ENCODE measurements around the gene SPTBN4. TPM values are rescaled to one million over a fixed set of nuclear protein-coding genes. Genes with fewer than 3 reads are reported as not detected.

The SPTBN4 gene
- total RNA-seq, 1 experiment from 2014 or later = 0.82 TPM

- no peak for DNase-seq
- no peaks in the 10 kb centered on the region; the same call in 1 of the 2 replicates for H3K9me3 ChIP-seq
- H3K4me1 Mint-ChIP-seq (ENCODE audit: low read depth, unreplicated experiment) = no peaks in the 10 kb centered on the region
- CTCF ChIA-PET = interaction anchor here (0.7 to 1.4 kb wide), 4 partner anchors 16 to 224 kb away, joined by 3 to 4 read pairs (median 4); no protein-coding TSS in a partner anchor
- POLR2A ChIA-PET = interaction anchor here (1.2 kb wide), 1 partner anchor 36 kb away, joined by 3 read pairs; the partner anchor contains the start of gene BLVRB
- TF ChIP-seq, protein P1, sequence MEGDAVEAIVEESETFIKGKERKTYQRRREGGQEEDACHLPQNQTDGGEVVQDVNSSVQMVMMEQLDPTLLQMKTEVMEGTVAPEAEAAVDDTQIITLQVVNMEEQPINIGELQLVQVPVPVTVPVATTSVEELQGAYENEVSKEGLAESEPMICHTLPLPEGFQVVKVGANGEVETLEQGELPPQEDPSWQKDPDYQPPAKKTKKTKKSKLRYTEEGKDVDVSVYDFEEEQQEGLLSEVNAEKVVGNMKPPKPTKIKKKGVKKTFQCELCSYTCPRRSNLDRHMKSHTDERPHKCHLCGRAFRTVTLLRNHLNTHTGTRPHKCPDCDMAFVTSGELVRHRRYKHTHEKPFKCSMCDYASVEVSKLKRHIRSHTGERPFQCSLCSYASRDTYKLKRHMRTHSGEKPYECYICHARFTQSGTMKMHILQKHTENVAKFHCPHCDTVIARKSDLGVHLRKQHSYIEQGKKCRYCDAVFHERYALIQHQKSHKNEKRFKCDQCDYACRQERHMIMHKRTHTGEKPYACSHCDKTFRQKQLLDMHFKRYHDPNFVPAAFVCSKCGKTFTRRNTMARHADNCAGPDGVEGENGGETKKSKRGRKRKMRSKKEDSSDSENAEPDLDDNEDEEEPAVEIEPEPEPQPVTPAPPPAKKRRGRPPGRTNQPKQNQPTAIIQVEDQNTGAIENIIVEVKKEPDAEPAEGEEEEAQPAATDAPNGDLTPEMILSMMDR (IDR thresholded peaks at IDR 0.05; ENCODE audit: insufficient read depth in 1 of 2, low read depth in 1 of 2, low read length in 1 of 2, severe bottlenecking in 1 of 2, unreplicated experiment in 1 of 2) = no peak
- BruUV-seq (replicated peaks) = no TSS peak
- H3K4me3 Mint-ChIP-seq (ENCODE audit: unreplicated experiment) = no peak overlapping the region
- H3K27me3 ChIP-seq (replicated peaks; ENCODE audit: control insufficient read depth, insufficient read depth, low read length) = no peaks in the 10 kb centered on the region
- H3K9me3 Mint-ChIP-seq (ENCODE audit: unreplicated experiment) = no peaks in the 10 kb centered on the region
- no peaks in the 10 kb centered on the region for H3K36me3 ChIP-seq (ENCODE audit: control insufficient read depth, insufficient read depth, low read length)
- H3K27ac Mint-ChIP-seq (ENCODE audit: unreplicated experiment) = no peak overlapping the region
- H3K4me1 ChIP-seq = no peaks in the 10 kb centered on the region
- peaks cover 12% of the 10 kb centered on the region for H3K27me3 Mint-ChIP-seq (ENCODE audit: insufficient read depth, unreplicated experiment)
- intact Hi-C loops (cut with micrococcal nuclease; ENCODE audit: unreplicated experiment) = no loop called here
- no peak overlapping the region for H3K4me3 ChIP-seq (ENCODE audit: low read depth, low read length)
- H3K36me3 Mint-ChIP-seq (ENCODE audit: insufficient read depth, unreplicated experiment) = no peaks in the 10 kb centered on the region
Observed at GRCh38 chr19:40502081-40502480, 35.3 kb downstream of the SPTBN4 start.

GRCh38 chr19:40502647-40503319, 36.0 kb downstream of the SPTBN4 start:
- Mint-ChIP-seq H3K27me3 (ENCODE audit: insufficient read depth, unreplicated experiment) (peaks cover 12% of the 10 kb centered on the region), H3K4me3 (ENCODE audit: unreplicated experiment) (no peak overlapping the region), H3K4me1 (ENCODE audit: low read depth, unreplicated experiment) (no peaks in the 10 kb centered on the region), H3K27ac (ENCODE audit: unreplicated experiment) (no peak overlapping the region), H3K9me3 (ENCODE audit: unreplicated experiment) (no peaks in the 10 kb centered on the region), H3K36me3 (ENCODE audit: insufficient read depth, unreplicated experiment) (no peaks in the 10 kb centered on the region)
- Histone ChIP-seq H3K27me3 (replicated peaks; ENCODE audit: control insufficient read depth, insufficient read depth, low read length) (no peaks in the 10 kb centered on the region), H3K4me3 (ENCODE audit: low read depth, low read length) (no peak overlapping the region), H3K4me1 (no peaks in the 10 kb centered on the region), H3K9me3 (no peaks in the 10 kb centered on the region; the same call in 1 of the 2 replicates), H3K36me3 (ENCODE audit: control insufficient read depth, insufficient read depth, low read length) (no peaks in the 10 kb centered on the region)
- ChIA-PET POLR2A (interaction anchor here (1.2 kb wide), 1 partner anchor 37 kb away, joined by 3 read pairs; the partner anchor contains the start of gene BLVRB), CTCF (interaction anchor here (0.5 to 1.4 kb wide), 5 partner anchors 10 to 132 kb away, joined by 3 to 4 read pairs (median 3); no protein-coding TSS in a partner anchor)
- TF ChIP-seq, protein P1 (IDR thresholded peaks at IDR 0.05; ENCODE audit: insufficient read depth in 1 of 2, low read depth in 1 of 2, low read length in 1 of 2, severe bottlenecking in 1 of 2, unreplicated experiment in 1 of 2) = peak; percentile 46 to 64
- no TSS peak for BruUV-seq (replicated peaks)
- intact Hi-C loops (cut with micrococcal nuclease; ENCODE audit: unreplicated experiment) = no loop called here
- peak; percentile 63 to 66 for DNase-seq

- Histone ChIP-seq H3K27me3 (replicated peaks; ENCODE audit: control insufficient read depth, insufficient read depth, low read length) (no peaks in the 10 kb centered on the region), H3K4me1 (no peaks in the 10 kb centered on the region), H3K4me3 (ENCODE audit: low read depth, low read length) (no peak overlapping the region), H3K36me3 (ENCODE audit: control insufficient read depth, insufficient read depth, low read length) (no peaks in the 10 kb centered on the region), H3K9me3 (no peaks in the 10 kb centered on the region; the same call in 1 of the 2 replicates)
- Mint-ChIP-seq H3K27me3 (ENCODE audit: insufficient read depth, unreplicated experiment) (peaks cover 12% of the 10 kb centered on the region), H3K27ac (ENCODE audit: unreplicated experiment) (no peak overlapping the region), H3K9me3 (ENCODE audit: unreplicated experiment) (no peaks in the 10 kb centered on the region), H3K4me1 (ENCODE audit: low read depth, unreplicated experiment) (no peaks in the 10 kb centered on the region), H3K36me3 (ENCODE audit: insufficient read depth, unreplicated experiment) (no peaks in the 10 kb centered on the region), H3K4me3 (ENCODE audit: unreplicated experiment) (no peak overlapping the region)
- CTCF ChIA-PET = interaction anchor here (0.5 to 1.4 kb wide), 3 partner anchors 10 to 131 kb away, joined by 3 to 4 read pairs (median 3); no protein-coding TSS in a partner anchor
- DNase-seq = no peak
- BruUV-seq (replicated peaks) = no TSS peak
- POLR2A ChIA-PET = interaction anchor here (1.2 kb wide), 1 partner anchor 38 kb away, joined by 3 read pairs; the partner anchor contains the start of gene BLVRB
- TF ChIP-seq, protein P1 (IDR thresholded peaks at IDR 0.05; ENCODE audit: insufficient read depth in 1 of 2, low read depth in 1 of 2, low read length in 1 of 2, severe bottlenecking in 1 of 2, unreplicated experiment in 1 of 2) = no peak
- intact Hi-C loops (cut with micrococcal nuclease; ENCODE audit: unreplicated experiment) = no loop called here
Observed at GRCh38 chr19:40503320-40503695, 36.5 kb downstream of the SPTBN4 start.
